ENCODE data around the gene TMEM200B.

GRCh38 chr1:29125237-29125641 is 1.5 kb upstream of the TMEM200B start:
- no peak for TF ChIP-seq EZH2phosphoT487 (IDR thresholded peaks at IDR 0.05; ENCODE audit: low read length)
- TF ChIP-seq, protein P1, sequence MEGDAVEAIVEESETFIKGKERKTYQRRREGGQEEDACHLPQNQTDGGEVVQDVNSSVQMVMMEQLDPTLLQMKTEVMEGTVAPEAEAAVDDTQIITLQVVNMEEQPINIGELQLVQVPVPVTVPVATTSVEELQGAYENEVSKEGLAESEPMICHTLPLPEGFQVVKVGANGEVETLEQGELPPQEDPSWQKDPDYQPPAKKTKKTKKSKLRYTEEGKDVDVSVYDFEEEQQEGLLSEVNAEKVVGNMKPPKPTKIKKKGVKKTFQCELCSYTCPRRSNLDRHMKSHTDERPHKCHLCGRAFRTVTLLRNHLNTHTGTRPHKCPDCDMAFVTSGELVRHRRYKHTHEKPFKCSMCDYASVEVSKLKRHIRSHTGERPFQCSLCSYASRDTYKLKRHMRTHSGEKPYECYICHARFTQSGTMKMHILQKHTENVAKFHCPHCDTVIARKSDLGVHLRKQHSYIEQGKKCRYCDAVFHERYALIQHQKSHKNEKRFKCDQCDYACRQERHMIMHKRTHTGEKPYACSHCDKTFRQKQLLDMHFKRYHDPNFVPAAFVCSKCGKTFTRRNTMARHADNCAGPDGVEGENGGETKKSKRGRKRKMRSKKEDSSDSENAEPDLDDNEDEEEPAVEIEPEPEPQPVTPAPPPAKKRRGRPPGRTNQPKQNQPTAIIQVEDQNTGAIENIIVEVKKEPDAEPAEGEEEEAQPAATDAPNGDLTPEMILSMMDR (IDR thresholded peaks at IDR 0.05; ENCODE audit: low read length) = no peak
